ENCODE measurements around the gene MTPN. TPM values are rescaled to one million over a fixed set of nuclear protein-coding genes. Genes with fewer than 3 reads are reported as not detected.

Gene MTPN
- total RNA-seq, 4 donors from 2014 or later = 59.6 to 83.3 (median 71.2) TPM

GRCh38 chr7:135942614-135943013 lies 34.5 kb downstream of the MTPN start:
- no peak for TF ChIP-seq CTCF (IDR thresholded peaks at IDR 0.05)
- TF ChIP-seq POLR2A (IDR thresholded peaks at IDR 0.05) = no peak
- no peak overlapping the region for H3K4me3 ChIP-seq (ENCODE audit: low read depth, poor library complexity, severe bottlenecking)
- no peak for DNase-seq (ENCODE audit: low spot score in 2 of 2)
- intact Hi-C loops (cut with DNase I; ENCODE audit: low total_unique reads) = no loop called here
- WGBS, 2 donors = 92 to 95% methylated on average over 2 of the region's 2 CpGs

- TF ChIP-seq POLR2A (IDR thresholded peaks at IDR 0.05) = no peak
- TF ChIP-seq CTCF (IDR thresholded peaks at IDR 0.05) = no peak
- no peak overlapping the region for H3K4me3 ChIP-seq (ENCODE audit: low read depth, poor library complexity, severe bottlenecking)
- intact Hi-C loops (cut with DNase I; ENCODE audit: low total_unique reads) = no loop called here
- WGBS, 2 donors = 94 to 95% methylated on average over 3 of the region's 3 CpGs
- DNase-seq (ENCODE audit: low spot score in 2 of 2) = no peak
Measured at GRCh38 chr7:135940077-135941075, 36.8 kb downstream of the MTPN start.

- 67 to 74% methylated on average over 8 of the region's 8 CpGs for WGBS, 2 donors
- TF ChIP-seq CTCF (IDR thresholded peaks at IDR 0.05) = no peak
- no peak for TF ChIP-seq POLR2A (IDR thresholded peaks at IDR 0.05)
- no peak for DNase-seq (ENCODE audit: low spot score in 2 of 2)
- no peak overlapping the region for H3K4me3 ChIP-seq (ENCODE audit: low read depth, poor library complexity, severe bottlenecking)
- intact Hi-C loops (cut with DNase I; ENCODE audit: low total_unique reads) = no loop called here
Measured at GRCh38 chr7:135939261-135939812, 37.8 kb downstream of the MTPN start.

- 78 to 84% methylated on average over 3 of the region's 3 CpGs for WGBS, 2 donors
- TF ChIP-seq POLR2A (IDR thresholded peaks at IDR 0.05) = no peak
- TF ChIP-seq CTCF (IDR thresholded peaks at IDR 0.05) = no peak
- DNase-seq (ENCODE audit: low spot score in 2 of 2) = no peak
- H3K4me3 ChIP-seq (ENCODE audit: low read depth, poor library complexity, severe bottlenecking) = no peak overlapping the region
- intact Hi-C loops (cut with DNase I; ENCODE audit: low total_unique reads) = no loop called here
Measured at GRCh38 chr7:135938563-135938962, 38.6 kb downstream of the MTPN start.

- DNase-seq (ENCODE audit: low spot score in 2 of 2) = no peak
- no peak overlapping the region for H3K4me3 ChIP-seq (ENCODE audit: low read depth, poor library complexity, severe bottlenecking)
- intact Hi-C loops (cut with DNase I; ENCODE audit: low total_unique reads) = no loop called here
- TF ChIP-seq CTCF (IDR thresholded peaks at IDR 0.05) (no peak), POLR2A (IDR thresholded peaks at IDR 0.05) (no peak)
Measured at GRCh38 chr7:135938086-135938485, 39.1 kb downstream of the MTPN start.

Measured in lower leg skin (tissue), 4 donors.